ENCODE data around the gene GPC1. TPM values are rescaled to one million over a fixed set of nuclear protein-coding genes. Genes with fewer than 3 reads are reported as not detected.

The GPC1 gene
- polyA plus RNA-seq, 1 of the 3 experiments (the other 2 are of a cell fraction) = 65.5 TPM

- Histone ChIP-seq H3K9ac (no peak overlapping the region), H3K36me3 (replicated peaks in 1 of 2; ENCODE audit: control insufficient read depth in 1 of 2, insufficient read depth in 2 of 2, low read length in 1 of 2) (no peaks in the 10 kb centered on the region), H3K4me3 (ENCODE audit: low read depth in 2 of 2, low read length in 1 of 2) (no peak overlapping the region), H3K4me1 (ENCODE audit: control insufficient read depth in 1 of 2, insufficient read depth in 2 of 2, low read depth in 1 of 2, low read length in 1 of 2) (peaks cover 0 to 7% of the 10 kb centered on the region in 2 experiments; a peak in 1 of 4 replicates), H4K20me1 (ENCODE audit: insufficient read depth) (no peaks in the 10 kb centered on the region), H3K9me3 (no peaks in the 10 kb centered on the region), H3K4me2 (no peak overlapping the region), H3K9me2 (no peaks in the 10 kb centered on the region), H3K79me2 (ENCODE audit: insufficient read depth) (no peaks in the 10 kb centered on the region), H3K27ac (ENCODE audit: low read depth in 2 of 2, low read length in 1 of 2) (no peak overlapping the region), H3K27me3 (ENCODE audit: insufficient read depth) (no peaks in the 10 kb centered on the region), H3F3A (replicated peaks; ENCODE audit: insufficient read depth) (no peaks in the 10 kb centered on the region), H2AFZ (ENCODE audit: low read depth) (no peak overlapping the region)
- ChIA-PET CTCF (no interaction called here), POLR2A (no interaction called here)
- TF ChIP-seq CTCF (IDR thresholded peaks at IDR 0.05) (no peak), TAF1 (IDR thresholded peaks at IDR 0.05; ENCODE audit: borderline replicate concordance, low read depth, low read length) (no peak), GABPA (IDR thresholded peaks at IDR 0.05; ENCODE audit: low read depth) (no peak)
- no peak for DNase-seq
- WGBS (ENCODE audit: low lambda C conversion rate) = 66% methylated on average over 10 of the region's 22 CpGs
Measured at GRCh38 chr2:240400371-240401161, 34.9 kb upstream of the GPC1 start.

DNA sequence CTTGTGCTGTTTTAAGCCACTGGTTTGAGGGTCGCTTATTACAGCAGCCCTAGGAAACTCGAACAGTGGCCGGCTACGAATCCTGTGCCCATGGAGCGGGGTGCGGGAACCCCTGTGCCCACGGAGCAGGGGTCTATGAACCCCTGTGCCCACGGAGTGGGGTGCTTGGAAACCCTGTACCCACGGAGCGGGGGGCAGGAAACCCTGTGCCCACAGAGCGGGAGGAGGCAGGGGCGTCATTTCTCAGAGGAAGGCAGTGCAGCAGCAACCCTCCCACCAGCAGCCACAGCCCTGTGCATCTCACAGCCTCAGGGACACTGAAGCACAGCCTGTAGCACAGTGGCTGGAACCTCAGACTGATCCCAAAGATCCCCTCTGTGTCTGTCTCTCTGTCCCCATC is 34.2 kb upstream of the GPC1 start:
- H3K27me3 ChIP-seq (ENCODE audit: insufficient read depth) = no peaks in the 10 kb centered on the region
- H3K79me2 ChIP-seq (ENCODE audit: insufficient read depth) = no peaks in the 10 kb centered on the region
- no peak overlapping the region for H3K4me3 ChIP-seq (ENCODE audit: low read depth in 2 of 2, low read length in 1 of 2)
- H3K9me2 ChIP-seq = no peaks in the 10 kb centered on the region
- H3K9me3 ChIP-seq = no peaks in the 10 kb centered on the region
- 68% methylated on average over 7 of the region's 12 CpGs for WGBS (ENCODE audit: low lambda C conversion rate)
- peaks cover 0 to 7% of the 10 kb centered on the region in 2 experiments; a peak in 1 of 4 replicates for H3K4me1 ChIP-seq (ENCODE audit: control insufficient read depth in 1 of 2, insufficient read depth in 2 of 2, low read depth in 1 of 2, low read length in 1 of 2)
- no peak overlapping the region for H3K9ac ChIP-seq
- DNase-seq = no peak
- no peak for TF ChIP-seq JUND (IDR thresholded peaks at IDR 0.05)
- no peak for TF ChIP-seq FOXM1 (IDR thresholded peaks at IDR 0.05; ENCODE audit: low read depth)
- TF ChIP-seq SIN3A (IDR thresholded peaks at IDR 0.05; ENCODE audit: borderline replicate concordance, low read depth, low read length) = no peak
- H2AFZ ChIP-seq (ENCODE audit: low read depth) = no peak overlapping the region
- H4K20me1 ChIP-seq (ENCODE audit: insufficient read depth) = no peaks in the 10 kb centered on the region
- H3F3A ChIP-seq (replicated peaks; ENCODE audit: insufficient read depth) = no peaks in the 10 kb centered on the region
- no peak overlapping the region for H3K4me2 ChIP-seq
- CTCF ChIA-PET = no interaction called here
- POLR2A ChIA-PET = no interaction called here
- no peaks in the 10 kb centered on the region for H3K36me3 ChIP-seq (replicated peaks in 1 of 2; ENCODE audit: control insufficient read depth in 1 of 2, insufficient read depth in 2 of 2, low read length in 1 of 2)
- H3K27ac ChIP-seq (ENCODE audit: low read depth in 2 of 2, low read length in 1 of 2) = no peak overlapping the region

- DNase-seq = no peak
Measured at GRCh38 chr2:240401781-240402551, 33.5 kb upstream of the GPC1 start.

More at GRCh38 chr2:240401781-240402551, 33.5 kb upstream of the GPC1 start:
- no peaks in the 10 kb centered on the region for H3K27me3 ChIP-seq (ENCODE audit: insufficient read depth)
- POLR2A ChIA-PET = no interaction called here
- no peak overlapping the region for H3K4me2 ChIP-seq
- H2AFZ ChIP-seq (ENCODE audit: low read depth) = no peak overlapping the region
- H3K4me1 ChIP-seq (ENCODE audit: control insufficient read depth in 1 of 2, insufficient read depth in 2 of 2, low read depth in 1 of 2, low read length in 1 of 2) = peaks cover 0 to 7% of the 10 kb centered on the region in 2 experiments; a peak in 1 of 4 replicates
- CTCF ChIA-PET = no interaction called here
- no peaks in the 10 kb centered on the region for H3K9me2 ChIP-seq
- no peaks in the 10 kb centered on the region for H3K9me3 ChIP-seq
- no peaks in the 10 kb centered on the region for H3K79me2 ChIP-seq (ENCODE audit: insufficient read depth)
- H4K20me1 ChIP-seq (ENCODE audit: insufficient read depth) = no peaks in the 10 kb centered on the region
- TF ChIP-seq SIN3A (IDR thresholded peaks at IDR 0.05; ENCODE audit: borderline replicate concordance, low read depth, low read length) (no peak), MAX (IDR thresholded peaks at IDR 0.05; ENCODE audit: low read depth) (no peak), RCOR1 (IDR thresholded peaks at IDR 0.05; ENCODE audit: low read length) (no peak), RAD21 (IDR thresholded peaks at IDR 0.05; ENCODE audit: low read length) (no peak)
- TF ChIP-seq, protein P1, sequence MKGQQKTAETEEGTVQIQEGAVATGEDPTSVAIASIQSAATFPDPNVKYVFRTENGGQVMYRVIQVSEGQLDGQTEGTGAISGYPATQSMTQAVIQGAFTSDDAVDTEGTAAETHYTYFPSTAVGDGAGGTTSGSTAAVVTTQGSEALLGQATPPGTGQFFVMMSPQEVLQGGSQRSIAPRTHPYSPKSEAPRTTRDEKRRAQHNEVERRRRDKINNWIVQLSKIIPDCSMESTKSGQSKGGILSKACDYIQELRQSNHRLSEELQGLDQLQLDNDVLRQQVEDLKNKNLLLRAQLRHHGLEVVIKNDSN (IDR thresholded peaks at IDR 0.05; ENCODE audit: borderline replicate concordance, low read depth) = no peak
- H3K27ac ChIP-seq (ENCODE audit: low read depth in 2 of 2, low read length in 1 of 2) = no peak overlapping the region
- no peak overlapping the region for H3K9ac ChIP-seq
- H3K4me3 ChIP-seq (ENCODE audit: low read depth in 2 of 2, low read length in 1 of 2) = no peak overlapping the region
- H3K36me3 ChIP-seq (replicated peaks in 1 of 2; ENCODE audit: control insufficient read depth in 1 of 2, insufficient read depth in 2 of 2, low read length in 1 of 2) = no peaks in the 10 kb centered on the region
- 73% methylated on average over 15 of the region's 22 CpGs for WGBS (ENCODE audit: low lambda C conversion rate)
- H3F3A ChIP-seq (replicated peaks; ENCODE audit: insufficient read depth) = no peaks in the 10 kb centered on the region

Measured in SK-N-SH (cell line).